CD4-positive, alpha-beta T cell treated with Interleukin-2 at 100 ng/mL for 4 hours (primary cell): ENCODE measurements around the gene SHANK1.

ENCODE experiments used
- DNase-seq: peaks from one replicate; pipeline ENCODE4 v3.0.0-alpha.2; 2020; ENCODE audit warnings: low spot score

SHANK1 gene

DNA sequence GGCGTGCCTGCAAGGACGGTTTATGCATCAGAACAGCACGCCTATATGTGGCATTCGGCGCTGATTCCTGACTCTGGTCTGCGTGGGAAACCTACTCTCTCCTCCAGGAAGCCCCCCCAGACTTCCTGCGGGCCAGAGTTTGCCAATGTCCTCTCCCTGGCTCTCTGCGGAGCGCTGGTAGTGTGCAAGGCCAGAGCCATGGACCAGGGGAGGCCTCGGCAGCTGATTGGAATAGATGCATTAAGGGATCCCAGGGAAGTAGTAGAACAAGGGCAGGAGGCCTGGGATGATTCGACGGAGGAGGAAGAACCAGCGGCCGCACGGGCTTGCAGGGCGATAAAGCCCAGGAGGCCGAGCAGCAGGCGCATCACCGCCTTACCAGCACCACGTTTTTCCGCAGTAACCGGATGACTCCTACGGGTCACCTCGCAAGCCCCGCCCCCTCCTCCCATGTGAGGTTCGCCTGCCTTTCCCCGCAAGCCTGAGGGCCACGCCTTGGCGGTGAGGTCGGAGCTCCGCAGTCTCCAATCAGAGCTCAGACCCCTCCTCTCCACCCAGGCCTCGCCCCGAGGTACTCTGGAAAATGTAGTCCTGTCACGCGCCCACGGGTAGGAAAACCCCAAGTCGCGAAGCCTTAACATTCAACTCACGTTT is 8.6 kb upstream of the SHANK1 start:
- DNase-seq: peak; percentile 50

DNA sequence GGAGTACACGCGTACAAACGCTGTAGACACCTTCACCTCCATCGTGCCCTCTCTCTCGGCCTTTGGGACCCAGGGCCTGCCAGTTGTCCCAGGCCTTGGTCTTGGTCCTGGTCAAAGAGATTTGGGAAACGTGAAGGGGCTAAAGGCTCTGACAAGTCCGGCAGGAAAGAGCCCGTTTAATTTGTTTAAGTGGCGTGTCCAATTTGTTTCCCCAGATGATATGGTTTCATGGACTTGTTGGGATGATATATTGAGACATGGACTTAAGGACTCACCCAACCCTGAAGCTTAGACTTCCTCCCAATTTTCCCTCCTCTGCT is 6.3 kb upstream of the SHANK1 start:
- DNase-seq: no peak

DNA sequence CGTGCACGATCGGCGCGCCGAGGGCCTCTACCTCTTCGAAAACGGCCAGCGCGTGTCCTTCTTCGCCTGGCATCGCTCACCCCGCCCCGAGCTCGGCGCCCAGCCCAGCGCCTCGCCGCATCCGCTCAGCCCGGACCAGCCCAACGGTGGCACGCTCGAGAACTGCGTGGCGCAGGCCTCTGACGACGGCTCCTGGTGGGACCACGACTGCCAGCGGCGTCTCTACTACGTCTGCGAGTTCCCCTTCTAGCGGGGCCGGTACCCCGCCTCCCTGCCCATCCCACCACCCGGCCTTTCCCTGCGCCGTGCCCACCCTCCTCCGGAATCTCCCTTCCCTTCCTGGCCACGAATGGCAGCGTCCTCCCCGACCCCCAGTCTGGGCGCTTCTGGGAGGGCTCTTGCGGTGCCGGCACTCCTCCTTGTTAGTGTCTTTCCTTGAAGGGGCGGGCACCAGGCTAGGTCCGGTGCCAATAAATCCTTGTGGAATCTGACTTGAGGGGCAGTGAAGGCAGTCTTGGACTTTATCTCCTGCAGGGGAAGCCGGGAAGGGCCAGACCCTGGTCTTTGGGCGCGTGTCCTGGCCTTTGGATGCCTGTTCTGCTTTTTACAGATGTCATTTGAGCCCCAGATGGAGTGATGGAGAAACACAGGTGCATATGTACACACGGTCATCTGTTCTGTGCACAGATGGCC is 5.8 kb upstream of the SHANK1 start:
- DNase-seq: no peak

DNA sequence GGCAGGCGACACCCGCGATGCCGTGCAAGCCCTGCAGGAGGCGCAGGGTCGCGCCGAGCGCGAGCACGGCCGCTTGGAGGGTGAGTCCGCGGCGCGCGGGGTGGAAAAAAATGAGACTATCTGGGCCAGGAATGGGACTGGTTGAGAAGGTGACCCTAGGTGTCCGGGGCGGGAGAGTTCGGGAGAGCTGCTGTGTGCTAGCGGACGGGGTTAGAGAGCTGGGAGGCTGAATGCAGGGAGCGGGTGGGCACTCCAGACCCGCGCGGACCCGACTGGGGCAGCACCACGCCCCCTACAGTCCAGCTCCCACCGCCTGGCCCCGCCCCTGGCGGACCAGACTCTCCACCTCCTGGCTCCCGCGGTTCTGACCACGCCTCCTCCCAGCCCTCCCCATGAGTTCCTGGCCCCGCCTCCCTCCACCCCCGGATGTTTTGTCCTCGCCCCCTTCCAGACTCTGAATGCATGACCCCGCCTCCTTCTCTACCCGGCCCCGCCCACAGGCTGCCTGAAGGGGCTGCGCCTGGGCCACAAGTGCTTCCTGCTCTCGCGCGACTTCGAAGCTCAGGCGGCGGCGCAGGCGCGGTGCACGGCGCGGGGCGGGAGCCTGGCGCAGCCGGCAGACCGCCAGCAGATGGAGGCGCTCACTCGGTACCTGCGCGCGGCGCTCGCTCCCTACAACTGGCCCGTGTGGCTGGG is 5.1 kb upstream of the SHANK1 start:
- DNase-seq: peak; percentile 91

DNA sequence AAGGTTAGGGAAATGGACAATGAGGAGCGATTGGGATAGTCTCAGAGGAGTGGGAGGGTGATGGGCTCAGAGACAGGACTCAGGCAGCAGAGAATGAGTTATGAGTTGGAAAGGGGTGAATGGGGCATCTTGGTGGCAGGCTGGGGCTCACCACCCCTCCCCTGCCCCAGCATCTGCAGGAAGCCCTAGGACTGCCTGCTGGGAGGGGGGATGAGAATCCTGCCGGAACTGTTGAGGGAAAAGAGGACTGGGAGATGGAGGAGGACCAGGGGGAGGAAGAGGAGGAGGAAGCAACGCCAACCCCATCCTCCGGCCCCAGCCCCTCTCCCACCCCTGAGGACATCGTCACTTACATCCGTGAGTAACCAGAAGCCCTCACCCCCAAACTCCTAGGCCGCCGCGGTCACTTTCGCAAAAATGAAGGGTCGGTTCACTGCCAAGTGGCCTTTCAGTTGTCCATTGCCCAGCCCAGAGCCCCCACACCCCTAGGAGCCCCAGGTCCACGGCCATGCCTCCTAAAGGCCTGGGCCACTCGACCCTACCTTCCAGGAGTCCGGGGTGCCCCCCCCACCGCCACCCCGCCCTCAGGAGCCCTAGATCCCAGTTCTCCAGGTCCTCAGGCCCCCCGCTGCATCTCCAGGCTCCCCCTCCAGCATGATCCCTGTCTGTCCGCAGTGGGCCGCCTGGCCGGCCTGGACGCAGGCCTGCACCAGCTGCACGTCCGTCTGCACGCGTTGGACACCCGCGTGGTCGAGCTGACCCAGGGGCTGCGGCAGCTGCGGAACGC is 4.3 kb upstream of the SHANK1 start:
- no peak for DNase-seq

DNA sequence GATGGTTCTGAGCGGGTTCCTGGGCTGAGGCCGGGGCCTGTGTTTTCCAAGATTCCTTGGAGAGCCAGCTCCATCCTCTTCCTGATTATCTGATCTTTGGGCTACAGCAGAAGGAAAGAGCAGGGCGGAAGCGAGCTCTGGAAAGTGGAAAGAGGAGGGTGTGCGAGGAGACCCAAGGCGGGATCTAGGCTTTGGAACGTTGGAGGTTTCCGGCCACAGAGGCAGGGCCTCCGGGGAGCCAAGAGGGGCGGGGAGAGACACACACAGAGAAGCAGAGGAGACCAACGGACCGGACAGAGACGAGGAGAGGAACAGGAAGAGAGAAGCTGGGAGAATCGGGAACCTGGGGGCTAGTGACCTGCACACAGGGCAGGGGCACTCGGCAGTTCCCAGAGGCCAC is 3.5 kb upstream of the SHANK1 start, which contains the start of gene CLEC11A:
TSS of gene CLEC11A (plus strand) at position 296 of the 400 bp plus-strand sequence. CDS start 162 bp downstream, outside the sequence.
- DNase-seq: no peak

GRCh38 chr19:50722201-50723013 is 2.8 kb upstream of the SHANK1 start:
- DNase-seq: no peak

DNA sequence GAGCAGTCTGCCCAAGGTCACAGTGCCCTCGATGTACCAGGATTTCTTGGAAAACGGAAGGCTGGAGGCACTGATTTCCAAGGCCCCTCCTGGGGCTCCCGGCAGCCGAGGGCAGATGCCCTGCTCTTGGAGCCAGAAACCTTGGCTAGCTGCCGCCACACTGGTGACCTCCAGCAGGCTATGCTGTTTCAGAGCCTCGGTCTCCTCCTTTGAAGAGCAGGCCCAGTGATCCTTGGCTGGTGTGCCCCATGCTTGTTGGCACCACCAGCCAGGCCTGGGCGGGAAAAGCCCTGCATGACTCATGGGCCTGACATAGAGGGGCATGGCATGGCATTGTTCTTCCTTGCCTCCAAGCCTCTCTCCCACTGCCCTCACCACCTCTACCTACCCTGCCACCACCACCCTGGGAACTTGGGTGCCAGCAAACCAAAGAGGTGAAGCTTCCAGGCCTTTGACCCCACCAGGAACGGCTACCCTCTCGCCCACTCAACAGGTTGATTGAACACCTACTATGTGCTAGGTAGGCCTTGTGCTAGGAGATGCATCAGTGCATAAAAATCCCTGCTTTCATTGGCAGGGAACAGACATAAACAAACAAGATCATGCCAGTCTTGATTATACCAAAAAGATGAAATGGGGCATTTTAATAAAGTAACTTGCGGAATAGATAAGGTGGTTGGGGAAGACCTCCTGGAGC is 2.0 kb upstream of the SHANK1 start:
- no peak for DNase-seq

GRCh38 chr19:50720921-50721381 is 1.3 kb upstream of the SHANK1 start:
- no peak for DNase-seq

DNA sequence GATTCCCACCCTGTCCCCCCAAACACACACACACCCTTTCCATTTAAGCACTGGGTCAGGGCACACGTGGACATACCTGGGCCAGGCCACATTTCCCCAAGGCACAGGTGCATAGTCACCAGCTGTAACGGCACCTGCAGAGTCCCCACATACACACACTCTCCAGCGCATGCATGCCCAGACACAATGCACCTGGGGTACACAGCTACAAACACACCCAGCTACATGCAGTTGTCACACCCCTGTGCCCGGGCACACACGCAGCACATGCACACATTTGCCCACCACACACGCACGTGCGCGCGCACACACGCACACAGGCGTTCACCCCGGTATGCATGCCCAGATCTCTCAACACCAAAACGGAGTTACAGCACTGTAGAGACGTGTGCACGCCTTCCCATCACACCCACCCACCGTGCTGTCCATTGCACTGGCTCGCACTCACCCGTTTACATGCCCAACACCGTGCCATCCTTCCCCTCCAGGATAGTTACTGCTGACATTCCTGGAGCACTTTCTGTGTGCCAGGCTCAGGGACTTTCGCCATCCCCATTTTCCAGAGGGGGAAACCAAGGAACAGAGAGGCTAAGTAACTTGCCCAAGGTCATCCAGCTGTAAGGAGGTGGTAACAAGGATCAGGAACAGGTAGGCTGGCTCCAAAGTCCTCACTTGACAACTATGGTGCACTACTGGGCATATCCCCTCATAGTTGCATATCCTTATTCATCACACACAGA is 749 bp upstream of the SHANK1 start:
- DNase-seq: no peak

DNA sequence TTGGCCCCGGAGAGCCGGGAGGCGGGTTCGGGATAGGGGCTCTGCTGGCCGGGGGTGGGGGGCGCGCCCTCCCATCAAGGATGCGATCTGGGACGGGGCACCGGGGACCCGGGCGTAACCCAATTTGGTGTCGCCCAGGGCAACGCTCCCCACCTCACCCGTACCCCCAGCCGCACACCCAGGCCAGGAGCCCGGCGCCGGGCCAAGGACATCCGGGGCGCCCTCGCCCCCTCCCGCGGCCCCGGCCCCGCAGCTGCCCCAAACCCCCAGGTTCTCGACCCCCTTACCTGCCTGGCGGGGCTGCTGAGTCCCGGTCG is 525 bp downstream of the SHANK1 start:
- no peak for DNase-seq

DNA sequence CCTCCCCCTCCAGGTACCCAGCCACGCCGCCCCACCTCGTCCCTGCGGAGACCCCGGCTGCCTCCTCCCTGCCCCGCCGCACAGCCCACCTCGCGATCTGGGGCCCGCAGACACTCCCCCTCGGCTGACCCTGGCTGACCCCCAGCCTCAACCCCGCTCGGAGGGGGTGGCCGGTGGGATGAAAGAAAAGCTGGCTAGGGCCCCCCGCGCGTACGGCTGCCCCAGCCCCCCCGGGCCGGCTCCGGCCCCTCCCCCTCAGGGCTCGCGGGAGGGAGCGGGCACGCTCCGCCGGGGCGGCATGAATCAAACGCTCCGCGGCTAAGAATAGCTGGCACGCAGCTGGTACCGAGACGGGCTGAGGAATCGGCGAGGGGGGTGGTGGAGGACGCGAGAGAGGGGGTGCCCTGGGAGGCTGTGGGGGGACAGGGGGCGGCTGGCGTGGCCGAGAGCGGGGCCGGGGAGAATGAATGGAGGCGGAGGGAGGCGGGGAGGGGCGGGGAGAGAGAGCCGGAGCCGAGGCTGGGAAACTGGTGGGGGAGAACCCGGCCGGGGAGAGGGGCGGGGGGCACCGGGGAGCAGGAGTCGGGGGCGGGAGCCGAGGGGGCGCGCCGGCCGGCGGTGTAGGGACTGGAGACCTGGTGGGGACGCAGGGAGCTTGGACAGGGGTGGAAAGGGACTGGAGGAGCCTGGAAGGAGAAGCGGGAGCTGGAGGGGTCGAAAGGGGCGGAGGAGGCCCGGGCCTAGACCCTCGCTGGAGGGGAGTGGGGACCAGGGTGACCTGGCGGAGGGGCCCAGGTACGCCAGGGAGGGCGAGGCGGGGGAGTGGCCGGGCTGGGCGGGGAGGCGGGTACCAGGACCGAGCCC is 1.1 kb downstream of the SHANK1 start:
- no peak for DNase-seq

- DNase-seq: no peak
These were observed 1.7 kb downstream of the SHANK1 start for GRCh38 chr19:50717891-50718254.

DNA sequence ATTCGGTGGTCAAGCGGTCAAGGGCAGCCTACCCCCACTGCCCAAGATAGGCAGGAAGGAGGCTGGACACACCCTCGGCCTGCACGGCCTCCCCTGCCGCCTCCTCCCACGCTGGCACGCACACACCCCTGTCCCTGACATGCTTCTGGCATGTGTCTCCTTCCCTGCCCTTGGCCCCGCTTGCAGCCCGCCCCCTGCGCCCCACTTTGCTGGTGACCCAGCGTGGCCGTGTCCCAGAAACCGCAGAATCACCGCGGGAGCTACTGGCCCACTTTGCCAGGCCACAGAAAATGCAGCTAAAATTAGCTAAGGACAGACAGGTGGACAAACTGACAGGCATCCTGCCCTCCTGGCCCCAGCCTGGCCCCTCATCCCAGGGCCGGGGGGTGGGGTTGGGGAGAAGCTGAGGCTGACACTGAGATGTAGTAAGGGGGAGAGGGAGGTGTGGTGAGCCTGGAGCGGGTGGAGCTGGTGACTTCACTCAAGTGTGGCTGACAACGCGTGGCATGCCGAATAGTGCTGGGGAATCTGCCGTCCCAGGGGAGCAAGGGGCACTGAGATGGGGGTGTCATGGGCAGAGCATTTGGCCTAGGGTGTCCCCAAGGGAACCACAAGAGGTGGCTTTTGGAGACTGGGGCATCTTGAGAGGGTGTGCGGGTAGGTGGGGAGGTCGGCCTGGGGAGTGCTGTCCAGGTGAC is 2.4 kb downstream of the SHANK1 start:
- DNase-seq: no peak

DNA sequence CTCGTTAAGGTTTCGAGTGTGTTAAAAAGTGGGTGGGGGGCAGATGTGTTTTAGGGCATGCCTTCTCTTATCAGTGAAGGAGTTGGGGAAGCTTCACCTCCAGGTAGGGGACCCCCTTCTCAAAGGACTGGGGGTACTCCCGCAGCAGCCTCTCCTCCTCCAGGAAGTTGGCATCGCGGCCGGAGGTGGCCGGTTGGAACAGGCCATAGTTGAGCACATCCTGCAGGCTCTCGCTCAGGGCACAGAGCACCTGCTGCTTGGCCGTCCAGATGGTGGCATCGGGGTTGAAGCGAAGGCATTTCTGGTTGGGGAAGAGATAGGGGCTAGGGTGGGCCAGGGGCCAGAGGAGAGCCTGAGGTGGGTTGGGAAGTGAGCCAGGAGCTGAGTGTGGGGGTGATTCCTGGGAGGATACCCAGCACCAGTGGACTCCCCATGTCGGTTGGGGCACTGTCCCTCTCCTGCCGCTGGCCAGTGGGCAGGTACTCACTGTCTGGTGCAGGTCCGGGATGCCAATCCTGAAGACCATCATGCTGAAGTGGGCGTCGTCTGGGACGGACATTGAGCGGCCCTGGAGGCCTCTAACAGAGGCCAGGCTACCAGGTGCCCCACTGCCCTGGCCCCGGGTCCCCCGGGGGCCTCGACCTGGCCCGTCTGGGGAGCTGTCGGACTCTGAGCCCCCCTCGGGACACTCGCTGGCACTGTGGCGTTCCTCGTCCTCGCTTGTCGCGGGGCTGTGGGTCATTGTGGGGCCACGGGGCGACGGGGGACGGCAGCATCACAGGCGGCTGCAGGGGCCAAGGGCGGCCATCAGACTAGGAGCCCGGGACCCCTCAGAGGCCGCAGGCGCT is 3.2 kb downstream of the SHANK1 start:
- no peak for DNase-seq

DNA sequence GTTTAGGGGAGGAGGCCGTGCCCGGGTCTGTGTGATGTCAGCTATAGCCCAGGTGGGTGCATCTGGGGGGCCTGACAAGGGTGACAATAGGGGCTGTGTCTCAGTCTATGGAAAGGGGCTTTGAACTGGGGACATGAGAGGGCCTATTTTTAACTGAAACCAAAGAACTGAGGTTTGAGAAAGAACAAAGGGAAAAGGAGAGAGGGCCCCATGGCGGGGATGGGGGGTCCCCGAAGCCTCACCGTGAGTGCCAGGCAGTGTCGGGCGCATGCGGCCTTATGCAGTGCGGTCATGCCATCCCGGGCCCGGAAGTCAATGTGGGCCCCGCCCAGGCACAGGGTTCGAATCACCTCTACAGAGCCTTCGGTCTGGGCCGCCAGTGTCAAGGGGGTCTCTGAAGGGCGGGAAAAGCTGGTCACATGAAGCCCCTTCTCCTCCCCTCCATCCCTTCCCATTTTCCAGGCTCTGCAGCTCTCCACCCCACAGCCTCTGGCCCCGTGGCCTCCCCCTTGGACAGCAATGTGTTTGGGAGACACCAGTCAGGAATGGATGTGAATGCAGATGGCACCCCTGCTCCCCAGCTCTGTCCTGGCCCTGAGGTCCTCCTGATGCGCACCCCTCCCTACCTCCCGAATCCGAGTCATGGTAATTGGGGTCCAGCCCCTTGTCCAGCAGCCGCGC is 5.9 kb downstream of the SHANK1 start:
- no peak for DNase-seq

DNA sequence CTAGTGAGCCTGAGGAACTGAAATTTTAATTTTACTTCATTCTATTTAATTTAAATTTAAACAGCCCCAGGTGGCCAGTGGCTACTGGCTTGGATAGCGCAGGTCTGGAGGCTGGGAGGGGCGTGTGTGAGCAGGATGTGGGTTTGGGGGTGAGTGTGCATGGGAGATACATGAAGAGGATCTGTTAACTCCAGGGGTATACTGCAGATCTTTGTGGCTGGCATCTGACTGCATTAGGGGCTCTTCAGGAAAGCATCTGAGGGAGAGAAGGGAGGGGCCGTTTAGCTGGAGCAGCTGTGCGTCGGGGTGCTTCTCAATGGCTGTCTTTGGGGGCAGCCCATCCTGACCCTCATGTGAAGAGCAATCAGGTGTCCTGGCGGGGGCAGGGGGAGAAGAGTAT is 6.8 kb downstream of the SHANK1 start:
- DNase-seq: no peak
